ENCODE data around the gene ITGAX. TPM values are rescaled to one million over a fixed set of nuclear protein-coding genes. Genes with fewer than 3 reads are reported as not detected.

The ITGAX gene
- total and polyA plus RNA-seq, 8 donors: 0.56 to 21.5 (median 1.9) TPM

- no peak overlapping the region for H3K27ac ChIP-seq
- no peak overlapping the region for H3K4me3 ChIP-seq
- 67 to 77% methylated on average over 6 of the region's 6 CpGs for WGBS, 2 donors
- DNase-seq: peak in 1 of 6 donors; percentile 7
- FAIRE-seq: no peak
- no peaks in the 10 kb centered on the region for H3K27me3 ChIP-seq
- no peak for ATAC-seq
- intact Hi-C loops (cut with DNase I): no loop called here
- TF ChIP-seq CTCF (IDR thresholded peaks at IDR 0.05): no peak
- no peaks in the 10 kb centered on the region for H3K4me1 ChIP-seq
- no peaks in the 10 kb centered on the region for H3K9me3 ChIP-seq
- no peaks in the 10 kb centered on the region for H3K36me3 ChIP-seq
Observed at GRCh38 chr16:31364421-31364820, 9.4 kb downstream of the ITGAX start.

GRCh38 chr16:31365131-31365865 is 10.3 kb downstream of the ITGAX start:
- FAIRE-seq: no peak
- DNase-seq: peak in 1 of 6 donors; percentile 3
- ATAC-seq: no peak

GRCh38 chr16:31367853-31368252 is 12.9 kb downstream of the ITGAX start:
- Histone ChIP-seq H3K27me3 (no peaks in the 10 kb centered on the region), H3K27ac (no peak overlapping the region), H3K4me3 (no peak overlapping the region), H3K4me1 (no peaks in the 10 kb centered on the region), H3K9me3 (no peaks in the 10 kb centered on the region), H3K36me3 (no peaks in the 10 kb centered on the region)
- WGBS, 2 donors: 82 to 85% methylated on average over 3 of the region's 3 CpGs
- DNase-seq: no peak
- ATAC-seq: peak in 2 of 4 donors; percentile 50 to 53
- no peak for FAIRE-seq
- intact Hi-C loops (cut with DNase I): no loop called here
- no peak for TF ChIP-seq CTCF (IDR thresholded peaks at IDR 0.05)

More at GRCh38 chr16:31365131-31365865, 10.3 kb downstream of the ITGAX start:
- H3K36me3 ChIP-seq: no peaks in the 10 kb centered on the region
- TF ChIP-seq CTCF (IDR thresholded peaks at IDR 0.05): no peak
- 79 to 86% methylated on average over 7 of the region's 7 CpGs for WGBS, 2 donors
- no peak overlapping the region for H3K4me3 ChIP-seq
- no peaks in the 10 kb centered on the region for H3K4me1 ChIP-seq
- intact Hi-C loops (cut with DNase I): no loop called here
- H3K27me3 ChIP-seq: no peaks in the 10 kb centered on the region
- no peak overlapping the region for H3K27ac ChIP-seq
- H3K9me3 ChIP-seq: no peaks in the 10 kb centered on the region

GRCh38 chr16:31371008-31371407 is 16.0 kb downstream of the ITGAX start:
- Histone ChIP-seq H3K4me3 (no peak overlapping the region), H3K4me1 (no peaks in the 10 kb centered on the region), H3K27ac (no peak overlapping the region), H3K9me3 (no peaks in the 10 kb centered on the region), H3K27me3 (no peaks in the 10 kb centered on the region), H3K36me3 (no peaks in the 10 kb centered on the region)
- FAIRE-seq: no peak
- no peak for ATAC-seq
- intact Hi-C loops (cut with DNase I): no loop called here
- WGBS, 2 donors: 82 to 91% methylated on average over 12 of the region's 12 CpGs
- TF ChIP-seq CTCF (IDR thresholded peaks at IDR 0.05): no peak
- no peak for DNase-seq

All from pancreas (tissue), 10 donors.